ENCODE data around the gene CAPN11. TPM values are rescaled to one million over a fixed set of nuclear protein-coding genes. Genes with fewer than 3 reads are reported as not detected.

Gene CAPN11
- total RNA-seq, 1 experiment from 2014 or later, result not detected

DNA sequence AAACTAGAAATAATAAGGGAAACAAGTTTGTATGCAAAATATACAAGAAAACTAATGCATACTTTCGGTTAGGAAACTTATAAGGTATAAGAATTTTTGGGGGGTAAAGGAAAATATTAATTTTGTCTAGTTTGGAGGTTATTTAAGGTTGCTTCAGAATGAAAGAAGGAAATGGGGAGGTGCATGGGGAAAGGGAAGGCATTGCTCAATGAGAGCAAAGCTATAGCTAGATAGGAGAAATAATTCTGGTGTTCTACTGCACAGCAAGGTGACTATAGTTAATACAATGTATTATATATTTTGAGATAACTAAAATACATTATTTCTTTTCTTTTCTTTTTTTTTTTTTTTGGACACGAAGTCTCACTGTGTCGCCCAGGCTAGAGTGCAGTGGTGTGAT, 52.7 kb downstream of the CAPN11 start:
- CTCF ChIA-PET, result no interaction called here
- ATAC-seq (no peak), DNase-seq (ENCODE audit: low read depth, low spot score) (no peak)
- H3K4me1 ChIP-seq (ENCODE audit: control insufficient read depth in 1 of 2, insufficient read depth in 2 of 2, low read length in 2 of 2), result no peaks in the 10 kb centered on the region
- no peaks in the 10 kb centered on the region for H3K79me2 ChIP-seq (ENCODE audit: insufficient read depth, low read length)
- H3K4me3 ChIP-seq (replicated peaks in 1 of 2; ENCODE audit: low read depth in 1 of 2, low read length in 2 of 2), result no peak overlapping the region
- H3K9me2 ChIP-seq (ENCODE audit: insufficient read depth), result no peaks in the 10 kb centered on the region
- RAD21 ChIA-PET (ENCODE audit: low non-redundant PET in 1 of 2, low total read pairs in 2 of 2, uncharacterized antibody in 2 of 2, unreplicated experiment in 2 of 2), result no interaction called here
- H3K4me2 ChIP-seq (ENCODE audit: low read length), result no peak overlapping the region
- no peaks in the 10 kb centered on the region for H4K20me1 ChIP-seq (ENCODE audit: insufficient read depth)
- no peak overlapping the region for H2AFZ ChIP-seq (ENCODE audit: low read depth, low read length, poor library complexity, severe bottlenecking)
- no peak overlapping the region for H3K9ac ChIP-seq (ENCODE audit: low read length)
- intact Hi-C loops (cut with micrococcal nuclease), result no loop called here
- no peaks in the 10 kb centered on the region for H3K36me3 ChIP-seq (ENCODE audit: control insufficient read depth in 1 of 2, insufficient read depth in 2 of 2, low read length in 2 of 2)
- no peak overlapping the region for H3K27ac ChIP-seq (ENCODE audit: low read depth, low read length)
- no TSS peak for BruUV-seq (replicated peaks)
- no peaks in the 10 kb centered on the region for H3K27me3 ChIP-seq (ENCODE audit: insufficient read depth, low read length)
- no peaks in the 10 kb centered on the region for H3K9me3 ChIP-seq (ENCODE audit: control insufficient read depth in 1 of 2, insufficient read depth in 1 of 2, low read depth in 1 of 2, low read length in 2 of 2)
- POLR2A ChIA-PET, result interaction anchor here (1.4 kb wide), 1 partner anchor 34 kb away, joined by 4 read pairs; no protein-coding TSS in a partner anchor
- TF ChIP-seq RAD21 (IDR thresholded peaks at IDR 0.05; ENCODE audit: low read depth) (no peak), ZFX (IDR thresholded peaks at IDR 0.05) (no peak), YY1 (IDR thresholded peaks at IDR 0.05; ENCODE audit: extremely low read depth, insufficient replicate concordance, low read depth, low read length) (no peak), SIN3A (IDR thresholded peaks at IDR 0.05; ENCODE audit: low read depth) (no peak), ELF1 (IDR thresholded peaks at IDR 0.05; ENCODE audit: borderline replicate concordance, low read depth) (no peak), ZBTB33 (IDR thresholded peaks at IDR 0.05; ENCODE audit: extremely low read depth, insufficient replicate concordance, low read length) (no peak), JUND (IDR thresholded peaks at IDR 0.05) (no peak), CBX3 (IDR thresholded peaks at IDR 0.05; ENCODE audit: low read depth) (no peak)
- TF ChIP-seq, protein P1, sequence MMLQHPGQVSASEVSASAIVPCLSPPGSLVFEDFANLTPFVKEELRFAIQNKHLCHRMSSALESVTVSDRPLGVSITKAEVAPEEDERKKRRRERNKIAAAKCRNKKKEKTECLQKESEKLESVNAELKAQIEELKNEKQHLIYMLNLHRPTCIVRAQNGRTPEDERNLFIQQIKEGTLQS (IDR thresholded peaks at IDR 0.05), result no peak

DNA sequence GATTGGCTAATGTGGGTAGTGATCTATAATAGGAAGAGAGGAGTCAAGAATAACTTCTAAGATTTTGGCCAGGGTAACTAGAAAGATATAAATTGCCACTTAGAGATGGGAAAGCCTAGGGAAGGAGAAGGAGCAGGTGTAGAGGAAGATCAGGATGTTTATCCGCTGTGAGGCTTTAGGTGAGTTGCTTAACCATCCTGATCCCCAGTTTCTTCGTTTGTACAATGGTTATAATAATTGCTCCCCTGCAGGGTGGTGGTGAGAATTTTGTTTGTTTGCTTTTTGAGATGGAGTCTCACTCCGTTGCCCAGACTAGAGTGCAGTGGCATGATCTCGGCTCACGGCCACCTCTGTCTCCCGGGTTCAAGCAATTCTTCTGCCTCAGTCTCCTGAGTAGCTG, 55.7 kb downstream of the CAPN11 start:
- H3K4me3 ChIP-seq (replicated peaks in 1 of 2; ENCODE audit: low read depth in 1 of 2, low read length in 2 of 2), result no peak overlapping the region
- H4K20me1 ChIP-seq (ENCODE audit: insufficient read depth), result no peaks in the 10 kb centered on the region
- no peak for TF ChIP-seq POLR2A (IDR thresholded peaks at IDR 0.05; ENCODE audit: borderline replicate concordance, extremely low read depth, insufficient read depth, insufficient read length)
- TF ChIP-seq, protein P1 (IDR thresholded peaks at IDR 0.05), result no peak
- TF ChIP-seq REST (IDR thresholded peaks at IDR 0.05; ENCODE audit: low read depth), result no peak
- no peak for TF ChIP-seq POLR2AphosphoS5 (IDR thresholded peaks at IDR 0.05; ENCODE audit: low read depth, low read length)
- TF ChIP-seq SIN3A (IDR thresholded peaks at IDR 0.05; ENCODE audit: low read depth), result no peak
- TF ChIP-seq CBX3 (IDR thresholded peaks at IDR 0.05; ENCODE audit: low read depth), result no peak
- no peak for TF ChIP-seq ELF1 (IDR thresholded peaks at IDR 0.05; ENCODE audit: borderline replicate concordance, low read depth)
- POLR2A ChIA-PET, result no interaction called here
- H3K4me1 ChIP-seq (ENCODE audit: control insufficient read depth in 1 of 2, insufficient read depth in 2 of 2, low read length in 2 of 2), result peaks cover 12 to 14% of the 10 kb centered on the region in 2 experiments; a peak in 3 of 4 replicates
- RAD21 ChIA-PET (ENCODE audit: low non-redundant PET in 1 of 2, low total read pairs in 2 of 2, uncharacterized antibody in 2 of 2, unreplicated experiment in 2 of 2), result no interaction called here
- no peaks in the 10 kb centered on the region for H3K36me3 ChIP-seq (ENCODE audit: control insufficient read depth in 1 of 2, insufficient read depth in 2 of 2, low read length in 2 of 2)
- H2AFZ ChIP-seq (ENCODE audit: low read depth, low read length, poor library complexity, severe bottlenecking), result no peak overlapping the region
- no peaks in the 10 kb centered on the region for H3K9me2 ChIP-seq (ENCODE audit: insufficient read depth)
- H3K9me3 ChIP-seq (ENCODE audit: control insufficient read depth in 1 of 2, insufficient read depth in 1 of 2, low read depth in 1 of 2, low read length in 2 of 2), result no peaks in the 10 kb centered on the region
- no peak for DNase-seq (ENCODE audit: low read depth, low spot score)
- CTCF ChIA-PET, result no interaction called here
- no peak for ATAC-seq
- no peak overlapping the region for H3K9ac ChIP-seq (ENCODE audit: low read length)
- H3K27ac ChIP-seq (ENCODE audit: low read depth, low read length), result no peak overlapping the region
- BruUV-seq (replicated peaks), result no TSS peak
- no peak overlapping the region for H3K4me2 ChIP-seq (ENCODE audit: low read length)
- H3K27me3 ChIP-seq (ENCODE audit: insufficient read depth, low read length), result no peaks in the 10 kb centered on the region
- intact Hi-C loops (cut with micrococcal nuclease), result no loop called here
- no peaks in the 10 kb centered on the region for H3K79me2 ChIP-seq (ENCODE audit: insufficient read depth, low read length)

All from HCT116 (cell line).